Measurements from ENCODE around the gene WWP2.
A peak's percentile ranks its signal among the peaks of the same experiment; 100 is the strongest.
"Not testable (repeated sequence)": the region's sequence is repeated elsewhere in the genome, so short reads cannot be mapped to it uniquely, and the experiment has no call there.

Gene WWP2

DNA sequence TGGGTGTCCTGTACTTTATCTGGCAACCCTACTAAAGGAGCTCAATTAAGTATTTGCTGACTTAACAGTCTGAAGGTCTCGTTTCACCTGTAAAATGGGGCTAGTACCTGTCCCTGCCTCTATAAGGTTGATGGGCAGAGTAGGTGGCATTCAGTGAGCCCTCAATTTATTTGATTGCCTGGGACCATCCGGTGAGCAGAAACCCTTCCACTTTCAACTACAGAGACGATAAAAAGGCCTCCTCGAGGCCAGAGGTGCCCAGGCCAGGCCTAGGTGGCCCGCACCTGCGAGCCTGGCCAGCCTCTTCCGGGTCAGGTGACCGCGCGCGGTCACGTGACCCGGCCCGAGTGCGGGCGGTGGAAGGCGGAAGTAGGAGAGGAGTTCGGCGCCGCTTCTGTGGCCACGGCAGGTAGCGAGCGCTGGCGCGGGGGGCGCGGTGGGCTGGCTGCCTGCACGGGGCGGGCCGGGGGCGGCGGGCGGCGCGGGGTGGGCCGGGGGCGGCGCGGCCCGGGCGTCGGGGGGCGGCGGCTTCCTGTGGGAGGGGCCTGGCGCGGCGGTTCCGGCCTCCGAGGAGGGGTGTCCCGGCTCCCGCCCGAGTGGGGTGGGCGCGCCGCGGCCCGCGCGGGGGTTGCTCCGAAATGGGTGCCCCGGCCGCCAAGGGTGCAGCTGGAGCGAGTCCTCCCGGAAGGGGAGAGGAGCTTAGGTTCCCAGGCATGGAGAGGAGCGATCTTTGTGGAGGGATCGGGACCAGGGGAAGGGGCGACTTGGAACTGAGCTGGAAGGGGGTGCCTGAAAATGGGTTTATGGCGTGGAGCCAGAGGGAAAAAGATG, at the start of gene WWP2:
WWP2 (plus strand) TSS at position 350 of the 831 bp plus-strand sequence. CDS start 24,679 bp downstream, outside the sequence.
- peak in 1 of 2 experiments; percentile 17 for DNase-seq

DNA sequence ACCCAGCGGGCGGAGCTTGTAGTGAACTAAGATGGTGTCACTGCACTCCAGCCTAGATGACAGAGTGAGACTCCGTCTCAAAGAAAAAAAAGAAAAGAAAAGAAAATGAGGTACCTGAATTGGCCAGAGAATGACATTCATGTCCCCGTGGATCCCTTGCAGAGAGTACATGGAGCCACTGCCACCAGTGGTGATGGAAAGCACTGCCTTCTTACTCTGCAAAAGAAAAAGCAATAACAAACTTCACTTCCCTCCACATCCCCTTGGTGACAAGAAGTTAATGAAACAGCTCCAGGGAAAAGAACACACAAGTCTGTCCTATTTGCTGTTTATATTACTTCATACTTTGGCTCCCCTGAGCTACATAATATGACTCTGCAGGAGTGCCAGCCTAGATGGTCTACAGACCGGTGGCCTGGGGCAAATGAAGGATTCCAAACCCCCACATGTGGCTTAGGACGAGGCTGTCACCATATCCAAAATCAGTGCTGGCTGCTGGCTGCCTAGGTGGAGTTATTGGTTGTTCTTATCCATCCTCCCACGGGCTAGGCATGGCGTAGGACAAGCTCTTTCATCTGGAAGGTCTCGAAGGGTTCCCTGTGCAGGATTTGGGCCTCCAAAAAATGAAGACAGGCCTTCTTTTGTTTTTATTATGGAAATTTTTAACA, 49.1 kb upstream of the WWP2 start:
- no peak for DNase-seq

DNA sequence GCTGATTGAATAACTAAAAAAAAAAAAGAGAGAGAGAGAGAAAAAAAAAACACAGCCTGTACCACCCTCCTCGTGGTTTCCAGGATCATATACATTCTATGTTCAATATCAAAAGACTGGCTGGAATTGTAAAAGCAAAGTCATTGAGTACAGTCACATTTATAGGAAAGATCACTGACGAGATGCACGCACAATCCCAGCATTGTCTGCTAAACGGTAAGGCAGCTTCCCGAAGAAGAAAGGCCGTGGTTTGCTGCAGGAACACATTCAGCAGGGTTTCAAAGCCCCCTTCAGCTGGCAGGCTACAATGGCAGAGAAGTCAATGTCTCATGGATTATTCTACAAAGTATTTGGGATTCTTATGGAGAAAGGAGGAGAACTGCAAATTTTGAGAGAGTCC, 45.1 kb upstream of the WWP2 start:
- DNase-seq, result no peak

DNA sequence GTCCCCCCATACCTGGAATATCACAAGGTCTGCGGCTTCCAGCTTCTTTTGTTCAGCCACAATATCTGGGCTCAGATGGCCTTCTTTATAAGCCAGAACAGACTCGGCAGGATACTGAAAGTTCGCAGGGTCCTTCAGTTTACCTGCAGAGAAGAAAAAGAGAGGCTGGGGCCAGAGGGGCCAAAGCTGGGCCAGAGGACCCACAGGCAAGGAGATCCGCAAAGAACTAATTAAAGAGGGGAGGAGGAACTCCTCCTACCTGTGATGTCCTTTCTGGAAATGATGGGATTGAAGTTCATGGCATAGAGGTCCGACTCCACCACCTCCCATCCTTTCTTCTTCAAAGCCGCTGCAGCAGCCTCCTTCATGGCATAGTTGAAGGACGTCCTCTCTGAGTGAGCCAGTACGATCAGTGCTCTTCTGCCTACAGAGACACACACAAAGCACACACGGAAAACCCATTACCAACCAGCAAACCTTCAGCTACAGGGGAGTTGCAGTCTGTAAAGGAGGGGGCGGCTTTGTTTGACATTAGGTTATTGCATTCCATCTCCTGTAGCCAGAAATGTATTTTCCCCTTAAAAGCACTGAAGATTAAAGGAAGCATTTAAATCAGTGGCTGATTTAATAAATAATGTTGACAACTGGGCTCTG, 43.9 kb upstream of the WWP2 start:
- DNase-seq, result no peak

DNA sequence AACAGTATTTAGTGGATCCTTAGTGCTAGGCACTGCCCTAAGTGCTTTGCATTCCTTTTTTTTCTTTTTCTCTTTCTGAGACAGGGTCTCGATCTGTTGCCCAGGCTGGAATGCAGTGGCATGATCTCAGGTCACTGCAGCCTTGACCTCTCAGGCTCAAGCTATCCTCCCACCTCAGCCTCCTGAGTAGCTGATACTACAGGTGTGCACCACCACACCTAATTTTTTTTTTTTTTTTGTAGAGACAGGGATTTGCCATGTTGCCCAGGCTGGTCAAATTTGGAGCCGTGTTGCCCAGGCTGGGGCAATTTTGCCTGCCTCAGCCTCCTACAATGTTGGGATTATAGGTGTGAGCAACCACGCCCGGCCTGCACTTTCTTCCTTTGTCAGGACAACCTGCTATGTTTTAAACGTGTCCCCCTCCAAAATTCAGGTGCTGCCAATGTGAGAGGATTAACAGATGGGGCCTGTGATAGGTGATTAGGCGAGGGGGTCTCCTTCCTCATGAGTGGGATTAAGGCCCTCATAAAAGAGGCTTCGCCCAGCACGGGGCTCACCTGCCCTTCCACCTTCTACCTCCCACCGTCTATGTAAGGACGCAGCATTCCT, 41.2 kb upstream of the WWP2 start:
- DNase-seq, result no peak

DNA sequence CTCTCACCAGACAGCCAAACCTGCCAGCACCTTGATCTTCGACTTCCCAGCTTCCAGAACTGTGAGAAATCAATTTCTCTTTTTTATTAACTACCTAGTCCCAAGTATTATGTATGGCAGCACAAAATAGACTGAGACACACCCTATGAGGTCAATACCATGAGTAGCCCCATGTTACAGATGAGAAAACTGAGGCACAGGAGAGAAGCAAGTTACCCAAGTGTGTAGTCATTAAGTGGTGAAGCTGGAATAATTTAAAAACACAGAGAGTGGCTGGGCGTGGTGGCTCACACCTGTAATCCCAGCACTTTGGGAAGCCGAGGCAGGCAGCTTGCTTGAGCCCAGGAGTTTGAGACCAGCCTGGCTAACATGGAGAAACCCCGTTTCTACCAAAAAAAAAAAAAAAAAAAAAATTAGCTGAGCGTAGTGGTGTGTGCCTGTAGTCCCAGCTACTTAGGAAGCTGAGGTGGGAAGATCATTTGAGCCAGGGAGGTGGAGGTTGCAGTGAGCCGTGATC, 40.6 kb upstream of the WWP2 start:
- no peak for DNase-seq

DNA sequence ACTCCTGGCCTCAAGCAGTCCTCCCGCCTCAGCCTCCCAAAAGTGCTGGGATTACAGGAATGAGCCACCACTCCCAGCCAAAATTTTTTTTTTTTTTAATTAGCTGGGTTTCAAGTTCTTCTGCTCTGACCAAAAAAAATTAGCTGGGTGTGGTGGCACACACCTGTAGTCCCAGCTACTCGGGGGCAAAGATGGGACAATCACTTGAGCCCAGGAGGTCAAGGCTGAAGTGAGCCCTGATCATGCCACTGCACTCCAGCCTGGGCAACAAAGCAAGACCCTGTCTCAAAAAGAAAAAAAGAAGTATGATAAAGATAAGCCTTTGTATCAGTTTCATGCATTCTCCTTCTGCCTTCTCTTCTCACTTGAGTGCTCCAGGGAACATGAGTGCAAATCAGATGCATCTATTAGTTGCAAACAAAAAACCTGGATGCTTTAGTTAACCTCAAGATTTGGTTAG, 37.7 kb upstream of the WWP2 start:
- no peak for DNase-seq

DNA sequence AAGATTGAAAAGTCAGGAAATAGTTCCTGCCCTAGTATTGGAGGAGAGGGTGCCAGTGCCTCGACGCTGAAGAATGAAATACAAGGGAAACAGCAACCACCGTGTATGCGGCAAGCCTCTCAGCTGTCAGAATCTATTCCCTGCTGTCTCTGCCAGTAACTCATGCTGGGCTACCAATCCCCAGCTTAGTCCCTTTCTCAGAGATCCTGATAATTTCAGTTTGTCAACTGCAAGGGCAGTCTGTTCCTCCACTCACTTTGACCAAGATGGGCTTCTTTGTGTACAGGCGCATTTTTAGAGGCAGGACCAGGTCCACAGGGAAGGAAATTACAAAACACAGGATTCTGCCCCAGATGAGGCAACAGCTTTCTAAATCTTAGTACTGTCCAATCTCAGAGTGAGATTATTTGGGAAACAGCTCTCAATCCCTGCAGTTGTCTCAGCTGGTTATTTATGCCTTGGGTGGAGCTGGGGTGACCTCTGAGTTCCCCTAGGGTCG, 37.1 kb upstream of the WWP2 start:
- no peak for DNase-seq

DNA sequence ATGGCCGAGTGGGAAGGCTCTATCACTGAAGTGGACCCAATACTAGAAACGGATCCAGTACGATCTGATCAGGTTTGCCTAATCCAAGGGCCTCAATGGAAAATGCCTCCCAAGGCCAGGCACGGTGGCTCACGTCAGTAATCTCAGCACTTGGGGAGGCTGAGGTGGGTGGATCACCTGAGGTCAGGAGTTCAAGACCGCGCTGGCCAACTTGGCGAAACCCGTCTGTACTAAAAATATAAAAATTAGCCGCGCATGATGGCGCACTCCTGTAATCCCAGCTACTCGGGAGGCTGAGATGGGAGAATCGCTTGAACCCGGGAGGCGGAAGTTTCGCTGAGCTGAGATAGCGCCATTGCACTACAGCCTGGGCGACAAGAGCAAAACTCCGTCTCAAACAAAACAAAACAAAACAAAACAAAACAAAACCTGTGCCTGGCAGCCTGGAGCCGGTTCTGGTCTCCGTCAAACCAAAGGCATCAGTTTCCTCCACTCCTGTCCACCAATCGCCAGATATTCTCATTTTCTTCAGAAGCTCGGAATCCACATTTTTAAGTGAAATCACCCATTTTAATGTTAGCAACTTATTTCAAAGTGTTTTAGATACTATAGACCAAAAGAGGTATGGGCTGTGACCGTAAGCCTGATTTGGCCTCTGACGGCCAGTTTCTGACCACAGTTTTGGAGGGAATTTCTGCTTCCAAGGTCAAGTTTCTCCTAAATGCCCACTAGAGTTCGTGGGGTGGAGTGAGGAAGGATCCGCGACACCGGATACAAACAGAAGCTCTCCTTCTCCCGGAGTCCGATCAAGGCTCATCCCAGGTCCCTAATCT, 36.4 kb upstream of the WWP2 start:
- DNase-seq, result no peak

DNA sequence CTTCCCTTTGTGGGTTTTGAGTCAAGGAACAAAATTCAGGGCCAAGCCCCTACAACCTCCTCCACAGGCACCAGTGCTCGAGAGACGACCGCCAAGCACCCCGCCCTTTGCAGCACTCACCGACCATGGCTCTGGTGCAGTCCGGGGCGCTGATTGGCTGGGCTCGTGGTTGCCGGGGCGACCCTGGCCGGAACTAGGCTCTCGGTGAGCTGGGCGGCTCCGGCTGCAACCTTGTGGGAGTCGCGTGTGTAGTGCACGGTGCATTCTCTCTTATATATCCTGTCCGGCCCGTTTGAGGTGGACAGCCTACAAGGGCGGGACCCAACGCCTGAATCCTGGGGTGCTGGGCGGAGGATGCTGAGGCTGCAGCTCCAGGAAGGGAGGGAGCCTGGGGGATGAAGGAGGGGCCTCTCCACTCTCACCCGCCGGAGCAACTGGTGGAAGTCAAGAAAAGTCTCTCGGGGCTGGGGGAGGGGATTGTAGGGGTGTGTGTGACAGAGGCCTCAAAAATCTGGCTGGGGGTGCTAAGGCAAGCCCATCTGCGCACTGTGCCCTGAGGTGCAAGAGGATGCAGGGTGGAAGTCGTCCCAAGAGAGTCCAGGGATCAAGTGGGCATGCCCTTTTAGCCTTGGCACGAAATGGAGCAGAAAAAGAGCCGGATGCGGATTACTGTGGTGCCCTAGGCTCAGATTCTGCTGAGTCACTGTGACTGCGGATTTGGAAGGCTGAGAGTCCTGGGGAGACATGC, 35.6 kb upstream of the WWP2 start, which contains the start of gene NQO1:
NQO1 (minus strand) TSS at position 248 of the 748 bp plus-strand sequence; CDS start at position 127, 121 bp downstream.
- peak; percentile 58 to 76 for DNase-seq

DNA sequence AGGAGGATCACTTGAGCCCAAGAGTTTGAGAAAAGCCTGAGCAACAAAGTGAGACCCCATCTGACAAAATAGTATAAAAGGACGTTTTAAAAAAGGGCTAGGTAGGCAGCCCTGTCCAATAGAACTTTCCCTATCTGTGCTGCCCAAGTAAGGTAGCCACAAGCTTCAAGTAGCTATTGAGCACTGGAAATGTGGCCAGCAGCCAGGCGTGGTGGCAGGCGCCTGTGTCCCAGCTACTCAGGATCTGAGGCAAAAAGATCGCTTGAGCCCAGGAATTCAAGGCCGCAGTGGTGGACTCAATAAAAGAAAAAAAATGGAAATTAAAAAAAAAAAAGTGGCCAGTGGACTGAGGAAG, 34.2 kb upstream of the WWP2 start:
- DNase-seq, result no peak

DNA sequence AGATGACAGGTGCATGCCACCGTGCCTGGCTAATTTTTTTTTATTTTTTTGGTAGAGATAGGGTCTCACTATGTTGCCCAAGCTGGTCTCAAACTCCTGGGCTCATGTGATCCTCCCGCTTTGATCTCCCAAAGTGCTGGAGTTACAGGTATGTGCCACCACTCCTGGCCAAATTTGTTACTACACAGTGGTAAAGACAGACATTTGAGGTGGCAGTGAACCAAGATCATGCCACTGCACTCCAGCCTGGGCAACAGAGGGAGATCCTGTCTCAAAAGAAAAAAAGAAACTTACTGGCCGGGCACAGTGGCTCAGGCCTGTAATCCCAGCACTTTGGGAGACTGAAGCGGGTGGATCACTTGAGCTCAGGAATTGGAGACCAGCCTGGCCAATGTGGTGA, 33.1 kb upstream of the WWP2 start:
- not testable (repeated sequence) for DNase-seq

DNA sequence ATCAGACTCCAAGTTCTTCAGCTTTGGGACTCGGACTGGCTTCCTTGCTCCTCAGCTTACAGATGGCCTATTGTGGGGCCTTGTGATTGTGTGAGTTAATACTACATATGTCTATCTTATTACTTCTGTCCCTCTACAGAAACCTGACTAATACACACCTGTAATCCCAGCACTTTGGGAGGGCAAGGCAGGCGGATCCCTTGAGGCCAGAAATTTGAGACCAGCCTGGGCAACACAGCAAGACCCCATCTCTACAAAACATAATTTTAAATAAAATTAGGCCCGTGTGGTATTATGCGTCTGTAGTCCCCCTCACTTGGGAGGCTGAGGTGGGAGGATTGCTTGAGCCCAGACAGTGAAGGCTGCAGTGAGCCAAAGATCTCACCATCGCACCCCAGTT, 30.9 kb upstream of the WWP2 start:
- not testable (repeated sequence) for DNase-seq

DNA sequence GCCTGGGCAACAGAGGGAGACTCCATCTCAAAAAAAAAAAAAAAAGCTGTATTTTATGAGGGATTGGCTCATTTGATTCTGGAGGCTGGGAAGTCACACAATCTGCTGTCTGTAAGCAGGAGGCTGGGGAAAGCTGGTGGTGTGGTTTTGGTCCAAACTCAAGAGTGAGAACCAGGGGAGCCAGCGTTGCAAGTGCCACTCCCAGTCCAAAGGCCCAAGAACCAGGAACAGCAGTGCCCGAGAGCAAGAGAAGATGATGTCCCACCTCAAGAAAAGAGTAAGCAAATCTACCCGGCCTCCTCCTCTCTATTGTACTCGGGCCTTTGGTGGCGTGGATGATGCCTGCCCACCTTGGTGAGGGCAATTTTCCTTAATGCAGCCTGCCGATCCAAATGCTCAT, 30.0 kb upstream of the WWP2 start:
- DNase-seq, result no peak

DNA sequence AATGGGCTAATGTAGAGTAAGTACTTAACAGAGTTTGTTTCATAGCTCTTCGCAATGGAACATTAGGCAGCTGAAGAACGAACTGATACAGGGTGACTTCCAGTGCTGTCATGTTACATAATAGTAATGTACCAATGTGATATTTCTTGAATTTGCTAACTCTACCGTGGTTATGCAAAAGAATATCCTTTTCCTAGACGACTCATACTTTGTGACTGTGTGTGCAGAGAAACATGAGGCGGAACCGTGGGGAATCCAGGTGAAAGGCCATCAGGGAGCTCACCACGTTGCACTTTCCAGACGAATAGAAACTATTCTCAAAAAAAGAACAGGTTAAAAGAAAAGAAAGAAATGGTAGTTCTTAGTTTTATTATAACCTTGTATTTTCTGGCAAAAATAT, 20.6 kb upstream of the WWP2 start:
- DNase-seq, result no peak

DNA sequence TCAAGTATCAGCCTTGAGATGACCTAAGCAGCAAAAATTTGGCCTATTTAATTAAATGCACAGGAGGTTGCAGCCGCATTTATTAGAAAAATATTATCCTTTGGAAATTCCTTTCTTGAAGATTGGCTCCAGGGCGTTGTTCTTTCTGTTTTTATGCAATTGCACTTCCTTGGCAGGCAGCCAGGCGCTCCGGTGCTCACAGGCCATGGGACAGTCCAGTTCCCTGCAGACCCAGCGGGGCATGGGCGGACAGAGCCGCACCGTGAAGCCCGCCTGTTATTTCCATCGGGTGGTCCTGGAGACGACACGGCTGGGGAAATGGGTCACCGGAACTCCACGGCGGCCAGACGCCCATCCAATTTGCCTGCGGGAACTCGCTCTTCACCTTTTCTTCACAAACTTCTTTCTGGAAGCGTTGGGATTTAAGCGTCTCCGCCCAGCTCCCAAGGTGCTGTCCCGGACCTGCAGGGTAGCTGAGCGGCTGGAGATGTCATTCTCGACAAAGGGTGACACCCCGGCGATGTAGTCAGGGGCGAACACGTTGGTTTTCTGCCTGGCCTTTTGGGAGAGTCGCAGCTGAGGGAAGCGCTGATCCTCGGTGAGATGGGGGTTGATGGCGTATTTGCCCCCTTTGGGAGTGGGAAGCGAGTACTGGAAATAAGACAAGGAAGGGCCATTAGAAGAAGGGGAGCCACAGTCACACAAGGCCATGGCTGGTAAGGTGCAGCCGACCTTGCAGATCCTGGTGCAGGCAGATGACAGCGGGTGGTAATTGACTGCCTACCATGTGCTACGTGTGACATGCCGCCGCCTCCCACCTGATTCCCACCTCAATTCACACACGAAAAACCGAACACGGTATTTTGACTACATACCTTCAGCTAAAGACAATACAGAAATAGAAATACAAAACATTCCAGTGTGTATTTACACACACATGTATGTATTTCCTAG, 19.9 kb upstream of the WWP2 start:
- no peak for DNase-seq

DNA sequence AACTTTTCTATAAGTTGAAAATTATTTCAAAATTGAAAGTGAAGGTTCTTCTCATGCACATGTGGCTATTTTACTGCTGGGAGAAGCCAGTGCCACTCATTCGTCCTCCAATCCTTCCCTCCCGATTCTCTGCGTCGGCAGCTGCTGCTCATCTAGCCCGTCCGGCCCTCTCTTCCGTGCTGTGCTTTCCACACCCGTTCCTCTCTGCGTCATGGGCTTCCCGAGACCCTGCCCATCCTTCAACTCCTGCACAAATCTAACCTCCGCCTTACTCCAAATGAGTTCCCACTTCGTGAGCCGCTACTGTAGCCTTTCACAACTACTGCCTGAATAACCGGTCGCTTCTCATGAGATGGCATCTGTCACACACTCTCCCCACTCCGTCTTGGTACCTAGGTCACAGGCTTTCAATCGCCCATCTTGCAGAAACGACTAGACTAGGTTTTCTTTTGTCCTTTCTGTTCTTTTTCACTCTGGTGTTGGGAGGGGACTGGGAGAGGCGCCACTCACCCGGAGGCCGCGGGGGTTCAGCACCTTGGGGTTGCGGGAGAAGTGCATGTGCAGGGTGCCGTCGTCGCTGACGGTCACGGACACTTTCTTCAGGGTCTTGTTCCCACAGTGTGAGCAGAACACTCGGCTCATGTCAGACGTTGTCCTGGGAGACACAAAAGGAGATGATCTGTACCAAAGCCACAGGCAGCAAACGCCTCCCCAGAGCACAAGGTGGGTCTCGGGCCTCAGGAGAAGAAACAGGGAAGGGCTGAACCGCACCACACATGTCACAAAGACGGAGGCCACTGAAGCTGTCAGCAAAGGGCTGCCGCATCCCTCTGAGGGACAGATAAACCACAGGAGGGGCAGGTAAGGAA, 17.5 kb upstream of the WWP2 start:
- no peak for DNase-seq

DNA sequence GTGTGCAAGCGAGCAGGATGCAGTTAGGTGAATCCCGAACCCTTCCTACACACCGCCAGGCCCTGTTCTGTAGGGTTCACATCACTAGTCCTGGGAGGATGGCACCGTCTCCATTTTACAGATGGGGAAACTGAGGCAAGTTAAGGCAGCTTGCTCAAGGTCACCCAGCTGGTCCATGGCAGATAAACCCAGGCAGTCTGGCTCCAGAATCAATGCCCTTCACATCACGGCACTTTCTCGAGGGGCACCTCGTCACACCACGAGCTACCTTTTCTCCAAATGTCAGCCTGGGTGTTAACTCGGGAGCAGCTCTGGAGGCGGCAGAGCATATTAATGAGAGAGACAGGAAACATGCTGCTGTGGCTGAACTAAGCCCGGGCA, 16.9 kb upstream of the WWP2 start:
- DNase-seq, result no peak

DNA sequence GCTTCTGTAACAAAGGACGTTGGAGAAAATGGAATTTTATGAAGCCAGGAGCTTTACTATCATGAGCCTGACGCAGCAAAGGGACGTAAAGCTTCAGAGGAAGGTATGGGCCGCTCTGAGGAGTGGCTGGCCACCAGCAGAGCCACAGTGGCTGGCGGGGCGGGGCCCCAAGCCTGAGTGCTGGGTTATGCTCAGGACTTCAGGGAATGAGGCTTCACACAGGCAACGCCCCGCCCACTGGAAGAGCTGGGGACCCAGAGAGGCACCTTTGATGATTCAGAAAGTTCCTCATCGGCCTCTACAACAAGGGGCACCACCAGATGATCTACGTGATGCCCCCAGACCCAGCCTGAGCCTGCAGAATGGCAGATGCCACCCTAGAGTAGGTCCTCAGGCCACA, 16.2 kb upstream of the WWP2 start:
- no peak for DNase-seq
